DND-41 (cell line): ENCODE measurements around the gene FGB.

ENCODE experiments used
- ATAC-seq: fragments of 200-7000 bp; cut with Tn5 transposase; 3 replicates; pipeline ENCODE4 v1.9.1; 2021; ENCODE audit warnings: low read depth; ENCODE audit not compliant: insufficient read depth
- DNase-seq: peaks from one replicate; pipeline ENCODE4 v3.0.0-alpha.2; 2020
- H2AFZ ChIP-seq: 2 replicates; pipeline ENCODE4 v1.6.0; 2012; ENCODE audit warnings: low read depth, low read length
- H3K27ac ChIP-seq: 2 replicates; pipeline ENCODE4 v1.5.1; 2012; ENCODE audit warnings: low read length, inconsistent platforms
- H3K27me3 ChIP-seq: fragments of 200-600 bp; sonication (generic); 2 replicates; pipeline ENCODE4 v1.6.0; 2012; ENCODE audit warnings: low read length, mild to moderate bottlenecking, inconsistent platforms; ENCODE audit not compliant: insufficient read depth, poor library complexity
- H3K36me3 ChIP-seq: 2 replicates; pipeline ENCODE4 v1.5.1; 2012; ENCODE audit warnings: low read length, inconsistent platforms; ENCODE audit not compliant: insufficient read depth
- H3K4me1 ChIP-seq: 2 replicates; pipeline ENCODE4 v1.5.1; 2012; ENCODE audit warnings: mild to moderate bottlenecking, low read length; ENCODE audit not compliant: insufficient read depth
- H3K4me2 ChIP-seq: 2 replicates; pipeline ENCODE4 v1.6.0; 2012; ENCODE audit warnings: mild to moderate bottlenecking, moderate library complexity, low read length, inconsistent platforms; ENCODE audit not compliant: insufficient read depth
- H3K4me3 ChIP-seq, 2 experiments: fragments of 200-600 bp in 1 of 2; shearing (Covaris generic) in 1 of 2; 2 replicates each; pipeline ENCODE4 v1.5.1; 2012 to 2016; ENCODE audit warnings: inconsistent platforms in 2 of 2, low read length in 2 of 2, mild to moderate bottlenecking in 2 of 2, low read depth in 1 of 2, moderate library complexity in 1 of 2
- H3K79me2 ChIP-seq: 2 replicates; pipeline ENCODE4 v1.6.0; 2012; ENCODE audit warnings: low read length, inconsistent platforms; ENCODE audit not compliant: insufficient read depth
- H3K9ac ChIP-seq: 2 replicates; pipeline ENCODE4 v1.6.0; 2012; ENCODE audit warnings: low read depth, mild to moderate bottlenecking, inconsistent platforms, low read length, moderate library complexity
- H3K9me3 ChIP-seq: 2 replicates; pipeline ENCODE4 v1.5.1; 2012; ENCODE audit warnings: low read length, moderate library complexity, mild to moderate bottlenecking, inconsistent platforms; ENCODE audit not compliant: insufficient read depth, severe bottlenecking
- H4K20me1 ChIP-seq: 2 replicates; pipeline ENCODE4 v1.6.0; 2012; ENCODE audit warnings: low read length; ENCODE audit not compliant: insufficient read depth
- EZH2 ChIP-seq: IDR thresholded peaks from 3 replicates; pipeline ENCODE4 v1.6.1; 2012; ENCODE audit warnings: borderline replicate concordance, low read depth, mild to moderate bottlenecking, moderate library complexity, low read length, inconsistent platforms; ENCODE audit not compliant: severe bottlenecking
- TF ChIP-seq, protein P1 (sequence below): IDR thresholded peaks from 2 replicates; pipeline ENCODE4 v1.5.1; 2012; ENCODE audit warnings: borderline replicate concordance, low read length, moderate library complexity, mild to moderate bottlenecking; ENCODE audit not compliant: poor library complexity, severe bottlenecking; ENCODE audit errors: extremely low read depth

Gene FGB

GRCh38 chr4:154528869-154529268 lies 33.9 kb upstream of the FGB start:
- Histone ChIP-seq H3K27ac (no peak overlapping the region), H3K27me3 (no peaks in the 10 kb centered on the region), H3K9me3 (no peaks in the 10 kb centered on the region), H3K4me3 (no peak overlapping the region), H4K20me1 (no peaks in the 10 kb centered on the region), H2AFZ (no peak overlapping the region), H3K4me2 (no peak overlapping the region), H3K36me3 (no peaks in the 10 kb centered on the region), H3K4me1 (no peaks in the 10 kb centered on the region), H3K79me2 (no peaks in the 10 kb centered on the region), H3K9ac (no peak overlapping the region)
- ATAC-seq (no peak), DNase-seq (no peak)
- no peak for TF ChIP-seq EZH2
- TF ChIP-seq, protein P1, sequence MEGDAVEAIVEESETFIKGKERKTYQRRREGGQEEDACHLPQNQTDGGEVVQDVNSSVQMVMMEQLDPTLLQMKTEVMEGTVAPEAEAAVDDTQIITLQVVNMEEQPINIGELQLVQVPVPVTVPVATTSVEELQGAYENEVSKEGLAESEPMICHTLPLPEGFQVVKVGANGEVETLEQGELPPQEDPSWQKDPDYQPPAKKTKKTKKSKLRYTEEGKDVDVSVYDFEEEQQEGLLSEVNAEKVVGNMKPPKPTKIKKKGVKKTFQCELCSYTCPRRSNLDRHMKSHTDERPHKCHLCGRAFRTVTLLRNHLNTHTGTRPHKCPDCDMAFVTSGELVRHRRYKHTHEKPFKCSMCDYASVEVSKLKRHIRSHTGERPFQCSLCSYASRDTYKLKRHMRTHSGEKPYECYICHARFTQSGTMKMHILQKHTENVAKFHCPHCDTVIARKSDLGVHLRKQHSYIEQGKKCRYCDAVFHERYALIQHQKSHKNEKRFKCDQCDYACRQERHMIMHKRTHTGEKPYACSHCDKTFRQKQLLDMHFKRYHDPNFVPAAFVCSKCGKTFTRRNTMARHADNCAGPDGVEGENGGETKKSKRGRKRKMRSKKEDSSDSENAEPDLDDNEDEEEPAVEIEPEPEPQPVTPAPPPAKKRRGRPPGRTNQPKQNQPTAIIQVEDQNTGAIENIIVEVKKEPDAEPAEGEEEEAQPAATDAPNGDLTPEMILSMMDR = no peak

- no peak for DNase-seq
- TF ChIP-seq, protein P1 = no peak
- TF ChIP-seq EZH2 = no peak
Observed at GRCh38 chr4:154529728-154530519, 32.9 kb upstream of the FGB start.

GRCh38 chr4:154534296-154534695 lies 28.5 kb upstream of the FGB start:
- Histone ChIP-seq H3K4me3 (no peak overlapping the region), H3K27me3 (no peaks in the 10 kb centered on the region), H3K79me2 (no peaks in the 10 kb centered on the region), H3K4me2 (no peak overlapping the region), H2AFZ (no peak overlapping the region), H3K27ac (no peak overlapping the region), H4K20me1 (no peaks in the 10 kb centered on the region), H3K9me3 (no peaks in the 10 kb centered on the region), H3K36me3 (peaks cover 33% of the 10 kb centered on the region), H3K9ac (no peak overlapping the region), H3K4me1 (no peaks in the 10 kb centered on the region)
- no peak for TF ChIP-seq EZH2
- TF ChIP-seq, protein P1 = no peak
- 0 out of 3 replicates have a peak, but pooled peaks have one; percentile 27 for ATAC-seq
- DNase-seq = no peak

More at GRCh38 chr4:154529728-154530519, 32.9 kb upstream of the FGB start:
- H3K27ac ChIP-seq = no peak overlapping the region
- no peaks in the 10 kb centered on the region for H3K36me3 ChIP-seq
- H3K79me2 ChIP-seq = no peaks in the 10 kb centered on the region
- no peaks in the 10 kb centered on the region for H4K20me1 ChIP-seq
- H3K27me3 ChIP-seq = no peaks in the 10 kb centered on the region
- no peaks in the 10 kb centered on the region for H3K9me3 ChIP-seq
- no peak overlapping the region for H3K9ac ChIP-seq
- no peaks in the 10 kb centered on the region for H3K4me1 ChIP-seq
- no peak overlapping the region for H2AFZ ChIP-seq
- no peak overlapping the region for H3K4me2 ChIP-seq
- no peak for ATAC-seq
- H3K4me3 ChIP-seq = no peak overlapping the region
